Endothelial cell of umbilical vein (primary cell): ENCODE measurements around the gene HEATR5A. TPM values are rescaled to one million over a fixed set of nuclear protein-coding genes. Genes with fewer than 3 reads are reported as not detected.
A peak's percentile ranks its signal among the peaks of the same experiment; 100 is the strongest.

ENCODE experiments used
- BruUV-seq: library from RNA; stranded (reverse); fragments of 400-500 nt; replicated peaks from 2 replicates; lab custom pipeline; 2021; lab: Mats Ljungman, UMichigan
- CTCF ChIA-PET: fragments of 300-600, 350-600 bp; sonication (Branson Sonifier 250); formaldehyde crosslinking; loops from one replicate; lab custom pipeline; 2021; ENCODE audit warnings: antibody characterized with exemption, inconsistent platforms; lab: Charles Lee
- POLR2A ChIA-PET: fragments of 300-600, 350-600 bp; sonication (Branson Sonifier 250); formaldehyde crosslinking; loops from one replicate; lab custom pipeline; 2021; ENCODE audit warnings: antibody characterized with exemption, inconsistent platforms; lab: Charles Lee
- DNase-seq: peaks from one replicate; pipeline ENCODE4 v3.0.0-alpha.2; 2011; ENCODE audit warnings: low read depth, low spot score
- FAIRE-seq: peaks from 2 replicates; lab custom pipeline; 2011; peaks lifted over from hg19 to GRCh38; lab: Jason Lieb, UNC
- H2AFZ ChIP-seq: 2 replicates; pipeline ENCODE4 v1.6.0; 2012; ENCODE audit warnings: low read depth, low read length, control low read depth, inconsistent platforms
- H3K27ac ChIP-seq: 2 replicates; pipeline ENCODE4 v1.5.1; 2011; ENCODE audit warnings: low read depth, mild to moderate bottlenecking, control low read depth, low read length, moderate library complexity; ENCODE audit not compliant: insufficient read depth
- H3K27me3 ChIP-seq, 2 experiments: 2 replicates each; pipeline versions ENCODE4 v1.6.0 to v1.6.1; 2011; ENCODE audit warnings: low read length in 2 of 2, mixed read lengths in 1 of 2; ENCODE audit not compliant: control insufficient read depth in 2 of 2, insufficient read depth in 2 of 2
- H3K36me3 ChIP-seq, 2 experiments: 2 replicates in 1 of 2; 3 replicates in 1 of 2; pipeline ENCODE4 v1.5.1; 2011; ENCODE audit warnings: low read length in 2 of 2, mild to moderate bottlenecking in 1 of 2, moderate library complexity in 1 of 2; ENCODE audit not compliant: control insufficient read depth in 2 of 2, insufficient read depth in 2 of 2; ENCODE audit errors: extremely low read depth in 1 of 2
- H3K4me1 ChIP-seq: 3 replicates; pipeline ENCODE4 v1.5.1; 2011; ENCODE audit warnings: mild to moderate bottlenecking, low read length; ENCODE audit not compliant: control insufficient read depth, insufficient read depth; ENCODE audit errors: extremely low read depth
- H3K4me2 ChIP-seq: 2 replicates; pipeline ENCODE4 v1.6.1; 2011; ENCODE audit warnings: low read length, control low read depth, mixed read lengths; ENCODE audit not compliant: insufficient read depth
- H3K4me3 ChIP-seq, 3 experiments: fragments of 200-600 bp in 1 of 3; sonication (generic), shearing (Covaris generic) in 1 of 3; replicated peaks in 1 of 3; 2 replicates each; pipeline ENCODE4 v1.5.1; 2011 to 2016; ENCODE audit warnings: control low read depth in 3 of 3, low read length in 3 of 3, mild to moderate bottlenecking in 2 of 3, inconsistent platforms in 1 of 3, low read depth in 1 of 3, moderate library complexity in 1 of 3; ENCODE audit not compliant: insufficient read depth in 1 of 3
- H3K79me2 ChIP-seq: 2 replicates; pipeline ENCODE4 v1.6.0; 2012; ENCODE audit warnings: low read length, inconsistent platforms; ENCODE audit not compliant: control insufficient read depth, insufficient read depth
- H3K9ac ChIP-seq: replicated peaks from 2 replicates; pipeline ENCODE3; 2011; ENCODE audit warnings: low read length, control low read depth; ENCODE audit not compliant: insufficient read depth; ENCODE audit errors: extremely low read depth
- H3K9me1 ChIP-seq: replicated peaks from 3 replicates; pipeline ENCODE4 v1.6.0; 2011; ENCODE audit warnings: mild to moderate bottlenecking, low read length; ENCODE audit not compliant: control insufficient read depth, insufficient read depth; ENCODE audit errors: extremely low read depth
- H3K9me3 ChIP-seq: replicated peaks from 2 replicates; pipeline ENCODE4 v1.5.1; 2012; ENCODE audit warnings: low read length, inconsistent platforms; ENCODE audit not compliant: control insufficient read depth, insufficient read depth
- H4K20me1 ChIP-seq: replicated peaks from 2 replicates; pipeline ENCODE3; 2011; ENCODE audit warnings: mild to moderate bottlenecking, low read length; ENCODE audit not compliant: control insufficient read depth, insufficient read depth; ENCODE audit errors: extremely low read depth
- EZH2 ChIP-seq: IDR thresholded peaks from 2 replicates; pipeline ENCODE4 v1.6.1; 2012; ENCODE audit warnings: borderline replicate concordance, low read depth, mild to moderate bottlenecking, moderate library complexity, low read length, inconsistent platforms; ENCODE audit not compliant: severe bottlenecking
- FOS ChIP-seq: IDR thresholded peaks from 2 replicates; pipeline ENCODE4 v1.6.1; 2011; ENCODE audit warnings: mild to moderate bottlenecking, low read length, moderate library complexity, borderline replicate concordance; ENCODE audit not compliant: insufficient read depth
- GATA2 ChIP-seq: IDR thresholded peaks from 2 replicates; pipeline ENCODE4 v1.7.0; 2011; ENCODE audit warnings: low read depth, mild to moderate bottlenecking, moderate library complexity, mixed read lengths, low read length; ENCODE audit not compliant: insufficient read length, insufficient read depth
- JUN ChIP-seq: IDR thresholded peaks from 2 replicates; pipeline ENCODE4 v1.6.1; 2011; ENCODE audit warnings: borderline replicate concordance, low read depth; ENCODE audit not compliant: insufficient read length, insufficient read depth
- MYC ChIP-seq: IDR thresholded peaks from one replicate; pipeline ENCODE4 v1.6.1; 2011; ENCODE audit warnings: mild to moderate bottlenecking, low read depth, low read length
- POLR2A ChIP-seq: IDR thresholded peaks from 2 replicates; pipeline ENCODE4 v1.6.1; 2012; ENCODE audit warnings: low read depth, mild to moderate bottlenecking, control low read depth, low read length
- POLR2AphosphoS5 ChIP-seq: IDR thresholded peaks from 2 replicates; pipeline ENCODE4 v1.6.1; 2012; ENCODE audit warnings: low read depth, mild to moderate bottlenecking, control low read depth, low read length, moderate library complexity; ENCODE audit not compliant: insufficient read depth
- dilution Hi-C: fragments of 300-500 bp; cut with MboI; formaldehyde crosslinking; loops from one replicate; pipeline ENCODE4 v1.15.0; 2019; ENCODE audit warnings: low sequenced_read_pairs; ENCODE audit not compliant: extremely low pct_ligation_motif_present
- intact Hi-C: fragments of 100-400 bp; cut with micrococcal nuclease; formaldehyde crosslinking; loops from one replicate; pipeline ENCODE4 v1.10.0; 2022
- polyA plus RNA-seq, 4 experiments: library from polyadenylated mRNA; depleted of rRNA in 3 of 4; stranded (reverse) in 3 of 4; unstranded in 1 of 4; fragments of >200 nt; gene quantifications; 2 replicates each; pipeline versions ENCODE4 v1.2.1 to v1.2.3, GENCODE V29; 2011 to 2012; ENCODE audit warnings: missing spikeins in 1 of 4
- total RNA-seq: library from RNA; stranded (reverse); gene quantifications from 2 replicates; pipeline ENCODE4 v1.2.3, GENCODE V29; 2021
- TF ChIP-seq, protein P1 (sequence below): IDR thresholded peaks from 2 replicates; pipeline ENCODE4 v1.6.1; 2011; ENCODE audit not compliant: insufficient read depth, insufficient read length
- TF ChIP-seq, protein P2 (sequence below), 2 donors: IDR thresholded peaks; 1 replicate in 1 of 2; 2 replicates in 1 of 2; pipeline ENCODE4 v1.5.1; 2011; ENCODE audit warnings: low read length in 2 of 2, mild to moderate bottlenecking in 2 of 2, moderate library complexity in 2 of 2, control low read depth in 1 of 2, inconsistent platforms in 1 of 2, low read depth in 1 of 2; ENCODE audit not compliant: insufficient read depth in 1 of 2; ENCODE audit errors: extremely low read depth in 1 of 2

The HEATR5A gene
- total and polyA plus RNA-seq, 2 donors (not counting 3 experiments of a cell fraction or from before 2014, with no cell fraction given): 12.6 to 45.3 TPM

DNA sequence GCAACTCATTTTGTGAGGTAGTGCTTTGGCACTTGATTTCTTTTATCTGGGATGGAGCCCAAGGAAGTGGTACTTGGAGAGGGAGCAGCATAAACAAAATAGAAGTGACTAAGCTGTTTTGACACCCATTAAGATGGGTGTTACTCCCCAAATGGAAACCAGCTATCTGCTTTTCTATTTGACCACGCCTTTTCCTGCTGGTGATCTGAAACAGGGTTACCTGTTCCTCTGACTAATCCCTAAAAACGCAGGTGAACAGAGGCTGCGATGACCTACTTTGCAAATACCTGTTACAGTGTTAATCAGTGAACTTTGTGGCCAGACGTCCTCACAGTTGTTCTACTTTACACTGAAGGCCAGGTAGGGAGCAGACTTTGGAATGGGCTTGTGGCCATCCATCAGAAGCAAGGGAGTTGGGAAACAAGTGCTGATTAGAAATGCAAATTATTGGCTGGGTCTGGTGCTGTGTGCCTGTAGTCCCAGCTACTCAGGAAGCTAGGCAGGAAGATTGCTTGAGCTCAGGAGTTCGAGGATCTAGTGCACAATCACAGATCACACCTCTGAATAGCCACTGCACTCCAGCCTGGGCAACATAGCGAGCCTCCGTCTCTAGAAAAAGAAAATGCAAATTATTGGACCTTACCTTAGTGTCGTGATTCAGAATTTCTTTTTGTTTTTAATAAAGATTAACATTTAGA lies 154.5 kb downstream of the HEATR5A start:
- Histone ChIP-seq H3K27ac (no peak overlapping the region), H3K4me2 (no peak overlapping the region), H3K36me3 (no peaks in the 10 kb centered on the region), H3K4me1 (peaks cover 18% of the 10 kb centered on the region), H3K9ac (no peak overlapping the region), H3K27me3 (no peaks in the 10 kb centered on the region), H3K9me1 (no peaks in the 10 kb centered on the region), H3K9me3 (no peaks in the 10 kb centered on the region), H4K20me1 (no peaks in the 10 kb centered on the region), H2AFZ (no peak overlapping the region), H3K79me2 (no peaks in the 10 kb centered on the region), H3K4me3 (no peak overlapping the region)
- dilution Hi-C loops: no loop called here
- intact Hi-C loops: no loop called here
- ChIA-PET CTCF (no interaction called here), POLR2A (no interaction called here)
- no TSS peak for BruUV-seq
- DNase-seq (no peak), FAIRE-seq (no peak)
- TF ChIP-seq JUN (no peak), FOS (no peak), POLR2AphosphoS5 (no peak), GATA2 (no peak)

DNA sequence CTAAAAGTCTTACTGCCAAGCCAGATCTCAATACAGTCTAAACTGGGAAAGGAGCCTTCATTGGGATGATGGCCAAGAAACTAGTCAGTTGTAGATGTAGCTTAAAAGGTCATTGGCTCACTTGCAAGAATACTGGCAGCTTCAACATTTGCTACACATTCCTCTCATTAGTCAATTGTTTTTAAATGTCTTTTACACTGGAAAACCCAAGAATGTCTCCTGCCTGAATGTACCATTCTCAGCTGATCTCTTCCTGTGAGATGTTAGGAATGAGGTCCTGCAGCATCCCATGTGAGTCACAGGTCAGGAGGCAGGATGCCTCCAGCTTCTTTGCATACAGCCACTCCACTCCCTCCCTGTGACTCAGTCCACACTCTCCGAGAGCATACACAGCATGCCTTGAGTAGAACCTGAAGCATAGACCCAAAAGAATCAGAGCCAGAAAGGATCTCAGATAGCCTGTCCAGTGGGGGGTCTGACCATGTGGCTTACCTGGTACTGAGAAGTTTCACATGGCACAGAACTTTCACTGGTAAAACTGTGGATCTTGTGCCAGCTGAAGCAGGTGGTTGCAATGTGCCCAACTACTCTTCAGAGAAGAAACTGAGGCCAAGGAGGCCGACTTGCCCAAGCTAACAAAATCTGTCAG lies 156.7 kb downstream of the HEATR5A start:
- no peak overlapping the region for H2AFZ ChIP-seq
- H3K27ac ChIP-seq: peak overlapping the region; percentile 81
- no TSS peak for BruUV-seq
- H3K36me3 ChIP-seq: no peaks in the 10 kb centered on the region
- H3K9me3 ChIP-seq: no peaks in the 10 kb centered on the region
- dilution Hi-C loops (no loop called here), intact Hi-C loops (loop anchor here (1.0 kb wide), 3 partner anchors 11 to 56 kb away; partner anchors contain the start of gene HECTD1)
- H3K4me3 ChIP-seq: no peak overlapping the region
- H3K4me1 ChIP-seq: peaks cover 18% of the 10 kb centered on the region
- H3K9ac ChIP-seq: peak overlapping the region; percentile 46
- ChIA-PET POLR2A (interaction anchor here (0.6 to 0.9 kb wide), 2 partner anchors 10 to 87 kb away, joined by 4 to 7 read pairs; no protein-coding TSS in a partner anchor), CTCF (interaction anchor here (0.7 to 2.8 kb wide), 9 partner anchors 9 to 67 kb away, joined by 3 to 25 read pairs (median 4); partner anchors contain the start of gene HECTD1)
- no peaks in the 10 kb centered on the region for H3K9me1 ChIP-seq
- H4K20me1 ChIP-seq: no peaks in the 10 kb centered on the region
- peak; percentile 95 for DNase-seq
- no peaks in the 10 kb centered on the region for H3K79me2 ChIP-seq
- H3K4me2 ChIP-seq: peak overlapping the region; percentile 45
- peak; percentile 51 for TF ChIP-seq MYC
- TF ChIP-seq JUN: peak; percentile 89
- TF ChIP-seq, protein P1, sequence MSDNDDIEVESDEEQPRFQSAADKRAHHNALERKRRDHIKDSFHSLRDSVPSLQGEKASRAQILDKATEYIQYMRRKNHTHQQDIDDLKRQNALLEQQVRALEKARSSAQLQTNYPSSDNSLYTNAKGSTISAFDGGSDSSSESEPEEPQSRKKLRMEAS: peak; percentile 31
- TF ChIP-seq GATA2: peak; percentile 37
- TF ChIP-seq POLR2A: no peak
- TF ChIP-seq FOS: peak; percentile 99
- peak; percentile 73 for TF ChIP-seq POLR2AphosphoS5
- TF ChIP-seq EZH2: no peak
- TF ChIP-seq, protein P2, sequence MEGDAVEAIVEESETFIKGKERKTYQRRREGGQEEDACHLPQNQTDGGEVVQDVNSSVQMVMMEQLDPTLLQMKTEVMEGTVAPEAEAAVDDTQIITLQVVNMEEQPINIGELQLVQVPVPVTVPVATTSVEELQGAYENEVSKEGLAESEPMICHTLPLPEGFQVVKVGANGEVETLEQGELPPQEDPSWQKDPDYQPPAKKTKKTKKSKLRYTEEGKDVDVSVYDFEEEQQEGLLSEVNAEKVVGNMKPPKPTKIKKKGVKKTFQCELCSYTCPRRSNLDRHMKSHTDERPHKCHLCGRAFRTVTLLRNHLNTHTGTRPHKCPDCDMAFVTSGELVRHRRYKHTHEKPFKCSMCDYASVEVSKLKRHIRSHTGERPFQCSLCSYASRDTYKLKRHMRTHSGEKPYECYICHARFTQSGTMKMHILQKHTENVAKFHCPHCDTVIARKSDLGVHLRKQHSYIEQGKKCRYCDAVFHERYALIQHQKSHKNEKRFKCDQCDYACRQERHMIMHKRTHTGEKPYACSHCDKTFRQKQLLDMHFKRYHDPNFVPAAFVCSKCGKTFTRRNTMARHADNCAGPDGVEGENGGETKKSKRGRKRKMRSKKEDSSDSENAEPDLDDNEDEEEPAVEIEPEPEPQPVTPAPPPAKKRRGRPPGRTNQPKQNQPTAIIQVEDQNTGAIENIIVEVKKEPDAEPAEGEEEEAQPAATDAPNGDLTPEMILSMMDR (IDR thresholded peaks at IDR 0.05; ENCODE audit: extremely low read depth in 1 of 2, insufficient read depth in 1 of 2, low read depth in 1 of 2, low read length in 2 of 2): no peak
- no peaks in the 10 kb centered on the region for H3K27me3 ChIP-seq
- peak; percentile 93 for FAIRE-seq
